ENCODE results near the gene SIK3. TPM values are rescaled to one million over a fixed set of nuclear protein-coding genes. Genes with fewer than 3 reads are reported as not detected.

Gene SIK3
- total and polyA plus RNA-seq, 2 experiments from 2014 or later = 6.1 to 33.9 TPM

DNA sequence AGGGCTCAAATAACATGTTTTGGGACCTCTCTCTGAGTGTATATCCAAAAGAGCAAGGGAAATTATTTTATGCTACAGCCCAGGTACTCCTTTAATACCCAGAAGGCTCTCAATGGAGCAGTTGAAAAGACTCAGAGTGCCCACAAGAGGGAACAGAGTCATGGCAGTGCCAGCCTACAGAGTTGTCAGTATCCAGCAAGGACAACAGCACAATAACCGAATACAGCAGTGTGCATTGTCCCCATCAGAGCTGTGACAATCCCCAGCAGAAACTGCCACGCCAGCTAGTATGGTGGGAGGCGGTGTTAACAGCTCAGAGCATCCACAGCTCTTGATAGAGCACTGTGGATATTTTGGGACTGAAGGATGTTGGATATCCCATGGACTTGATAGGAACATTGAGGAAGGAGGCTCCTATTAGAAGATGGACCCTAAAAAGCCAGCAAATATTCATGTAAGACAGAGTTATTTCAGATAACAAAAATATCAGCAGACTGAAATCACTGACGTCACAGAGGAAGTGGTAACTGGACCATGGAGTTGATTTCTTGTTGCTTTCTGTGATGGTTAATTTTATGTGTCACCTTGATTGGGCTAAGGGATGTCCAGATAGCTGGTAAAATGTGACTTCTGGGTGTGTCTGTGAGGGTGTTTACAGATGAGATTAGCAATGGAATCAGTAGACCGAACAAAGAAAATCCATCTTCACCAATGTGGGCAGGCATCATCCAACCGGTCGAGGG is 28.2 kb upstream of the SIK3 start:
- no peaks in the 10 kb centered on the region for H3K4me1 ChIP-seq (ENCODE audit: insufficient read depth)
- TF ChIP-seq EZH2phosphoT487 (IDR thresholded peaks at IDR 0.05; ENCODE audit: unreplicated experiment) = no peak
- no peak for TF ChIP-seq STAT1 (IDR thresholded peaks at IDR 0.05; ENCODE audit: unreplicated experiment)
- TF ChIP-seq EZH2 (IDR thresholded peaks at IDR 0.05; ENCODE audit: low read depth, unreplicated experiment) = no peak
- TF ChIP-seq, protein P1, sequence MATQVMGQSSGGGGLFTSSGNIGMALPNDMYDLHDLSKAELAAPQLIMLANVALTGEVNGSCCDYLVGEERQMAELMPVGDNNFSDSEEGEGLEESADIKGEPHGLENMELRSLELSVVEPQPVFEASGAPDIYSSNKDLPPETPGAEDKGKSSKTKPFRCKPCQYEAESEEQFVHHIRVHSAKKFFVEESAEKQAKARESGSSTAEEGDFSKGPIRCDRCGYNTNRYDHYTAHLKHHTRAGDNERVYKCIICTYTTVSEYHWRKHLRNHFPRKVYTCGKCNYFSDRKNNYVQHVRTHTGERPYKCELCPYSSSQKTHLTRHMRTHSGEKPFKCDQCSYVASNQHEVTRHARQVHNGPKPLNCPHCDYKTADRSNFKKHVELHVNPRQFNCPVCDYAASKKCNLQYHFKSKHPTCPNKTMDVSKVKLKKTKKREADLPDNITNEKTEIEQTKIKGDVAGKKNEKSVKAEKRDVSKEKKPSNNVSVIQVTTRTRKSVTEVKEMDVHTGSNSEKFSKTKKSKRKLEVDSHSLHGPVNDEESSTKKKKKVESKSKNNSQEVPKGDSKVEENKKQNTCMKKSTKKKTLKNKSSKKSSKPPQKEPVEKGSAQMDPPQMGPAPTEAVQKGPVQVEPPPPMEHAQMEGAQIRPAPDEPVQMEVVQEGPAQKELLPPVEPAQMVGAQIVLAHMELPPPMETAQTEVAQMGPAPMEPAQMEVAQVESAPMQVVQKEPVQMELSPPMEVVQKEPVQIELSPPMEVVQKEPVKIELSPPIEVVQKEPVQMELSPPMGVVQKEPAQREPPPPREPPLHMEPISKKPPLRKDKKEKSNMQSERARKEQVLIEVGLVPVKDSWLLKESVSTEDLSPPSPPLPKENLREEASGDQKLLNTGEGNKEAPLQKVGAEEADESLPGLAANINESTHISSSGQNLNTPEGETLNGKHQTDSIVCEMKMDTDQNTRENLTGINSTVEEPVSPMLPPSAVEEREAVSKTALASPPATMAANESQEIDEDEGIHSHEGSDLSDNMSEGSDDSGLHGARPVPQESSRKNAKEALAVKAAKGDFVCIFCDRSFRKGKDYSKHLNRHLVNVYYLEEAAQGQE (IDR thresholded peaks at IDR 0.05; ENCODE audit: unreplicated experiment) = no peak
- TF ChIP-seq, protein P2, sequence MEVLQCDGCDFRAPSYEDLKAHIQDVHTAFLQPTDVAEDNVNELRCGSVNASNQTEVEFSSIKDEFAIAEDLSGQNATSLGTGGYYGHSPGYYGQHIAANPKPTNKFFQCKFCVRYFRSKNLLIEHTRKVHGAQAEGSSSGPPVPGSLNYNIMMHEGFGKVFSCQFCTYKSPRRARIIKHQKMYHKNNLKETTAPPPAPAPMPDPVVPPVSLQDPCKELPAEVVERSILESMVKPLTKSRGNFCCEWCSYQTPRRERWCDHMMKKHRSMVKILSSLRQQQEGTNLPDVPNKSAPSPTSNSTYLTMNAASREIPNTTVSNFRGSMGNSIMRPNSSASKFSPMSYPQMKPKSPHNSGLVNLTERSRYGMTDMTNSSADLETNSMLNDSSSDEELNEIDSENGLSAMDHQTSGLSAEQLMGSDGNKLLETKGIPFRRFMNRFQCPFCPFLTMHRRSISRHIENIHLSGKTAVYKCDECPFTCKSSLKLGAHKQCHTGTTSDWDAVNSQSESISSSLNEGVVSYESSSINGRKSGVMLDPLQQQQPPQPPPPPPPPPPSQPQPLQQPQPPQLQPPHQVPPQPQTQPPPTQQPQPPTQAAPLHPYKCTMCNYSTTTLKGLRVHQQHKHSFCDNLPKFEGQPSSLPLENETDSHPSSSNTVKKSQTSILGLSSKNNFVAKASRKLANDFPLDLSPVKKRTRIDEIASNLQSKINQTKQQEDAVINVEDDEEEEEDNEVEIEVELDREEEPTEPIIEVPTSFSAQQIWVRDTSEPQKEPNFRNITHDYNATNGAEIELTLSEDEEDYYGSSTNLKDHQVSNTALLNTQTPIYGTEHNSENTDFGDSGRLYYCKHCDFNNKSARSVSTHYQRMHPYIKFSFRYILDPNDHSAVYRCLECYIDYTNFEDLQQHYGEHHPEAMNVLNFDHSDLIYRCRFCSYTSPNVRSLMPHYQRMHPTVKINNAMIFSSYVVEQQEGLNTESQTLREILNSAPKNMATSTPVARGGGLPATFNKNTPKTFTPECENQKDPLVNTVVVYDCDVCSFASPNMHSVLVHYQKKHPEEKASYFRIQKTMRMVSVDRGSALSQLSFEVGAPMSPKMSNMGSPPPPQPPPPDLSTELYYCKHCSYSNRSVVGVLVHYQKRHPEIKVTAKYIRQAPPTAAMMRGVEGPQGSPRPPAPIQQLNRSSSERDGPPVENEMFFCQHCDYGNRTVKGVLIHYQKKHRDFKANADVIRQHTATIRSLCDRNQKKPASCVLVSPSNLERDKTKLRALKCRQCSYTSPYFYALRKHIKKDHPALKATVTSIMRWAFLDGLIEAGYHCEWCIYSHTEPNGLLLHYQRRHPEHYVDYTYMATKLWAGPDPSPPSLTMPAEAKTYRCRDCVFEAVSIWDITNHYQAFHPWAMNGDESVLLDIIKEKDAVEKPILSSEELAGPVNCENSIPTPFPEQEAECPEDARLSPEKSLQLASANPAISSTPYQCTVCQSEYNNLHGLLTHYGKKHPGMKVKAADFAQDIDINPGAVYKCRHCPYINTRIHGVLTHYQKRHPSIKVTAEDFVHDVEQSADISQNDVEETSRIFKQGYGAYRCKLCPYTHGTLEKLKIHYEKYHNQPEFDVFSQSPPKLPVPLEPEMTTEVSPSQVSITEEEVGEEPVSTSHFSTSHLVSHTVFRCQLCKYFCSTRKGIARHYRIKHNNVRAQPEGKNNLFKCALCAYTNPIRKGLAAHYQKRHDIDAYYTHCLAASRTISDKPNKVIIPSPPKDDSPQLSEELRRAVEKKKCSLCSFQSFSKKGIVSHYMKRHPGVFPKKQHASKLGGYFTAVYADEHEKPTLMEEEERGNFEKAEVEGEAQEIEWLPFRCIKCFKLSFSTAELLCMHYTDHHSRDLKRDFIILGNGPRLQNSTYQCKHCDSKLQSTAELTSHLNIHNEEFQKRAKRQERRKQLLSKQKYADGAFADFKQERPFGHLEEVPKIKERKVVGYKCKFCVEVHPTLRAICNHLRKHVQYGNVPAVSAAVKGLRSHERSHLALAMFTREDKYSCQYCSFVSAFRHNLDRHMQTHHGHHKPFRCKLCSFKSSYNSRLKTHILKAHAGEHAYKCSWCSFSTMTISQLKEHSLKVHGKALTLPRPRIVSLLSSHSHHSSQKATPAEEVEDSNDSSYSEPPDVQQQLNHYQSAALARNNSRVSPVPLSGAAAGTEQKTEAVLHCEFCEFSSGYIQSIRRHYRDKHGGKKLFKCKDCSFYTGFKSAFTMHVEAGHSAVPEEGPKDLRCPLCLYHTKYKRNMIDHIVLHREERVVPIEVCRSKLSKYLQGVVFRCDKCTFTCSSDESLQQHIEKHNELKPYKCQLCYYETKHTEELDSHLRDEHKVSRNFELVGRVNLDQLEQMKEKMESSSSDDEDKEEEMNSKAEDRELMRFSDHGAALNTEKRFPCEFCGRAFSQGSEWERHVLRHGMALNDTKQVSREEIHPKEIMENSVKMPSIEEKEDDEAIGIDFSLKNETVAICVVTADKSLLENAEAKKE (CRISPR knock-in tag; IDR thresholded peaks at IDR 0.05) = no peak
- TF ChIP-seq ZNF114 (CRISPR knock-in tag; IDR thresholded peaks at IDR 0.05) = no peak
- no peak for TF ChIP-seq CREB1 (CRISPR knock-in tag; IDR thresholded peaks at IDR 0.05; ENCODE audit: low read depth)
- no peak for TF ChIP-seq POLR2AphosphoS5 (IDR thresholded peaks at IDR 0.05; ENCODE audit: low read depth)
- TF ChIP-seq NANOG (IDR thresholded peaks at IDR 0.05; ENCODE audit: borderline replicate concordance) = no peak
- TF ChIP-seq ZNF331 (CRISPR knock-in tag; IDR thresholded peaks at IDR 0.05; ENCODE audit: low read depth) = no peak
- TF ChIP-seq ETS1 (IDR thresholded peaks at IDR 0.05) = no peak
- TF ChIP-seq, protein P3, sequence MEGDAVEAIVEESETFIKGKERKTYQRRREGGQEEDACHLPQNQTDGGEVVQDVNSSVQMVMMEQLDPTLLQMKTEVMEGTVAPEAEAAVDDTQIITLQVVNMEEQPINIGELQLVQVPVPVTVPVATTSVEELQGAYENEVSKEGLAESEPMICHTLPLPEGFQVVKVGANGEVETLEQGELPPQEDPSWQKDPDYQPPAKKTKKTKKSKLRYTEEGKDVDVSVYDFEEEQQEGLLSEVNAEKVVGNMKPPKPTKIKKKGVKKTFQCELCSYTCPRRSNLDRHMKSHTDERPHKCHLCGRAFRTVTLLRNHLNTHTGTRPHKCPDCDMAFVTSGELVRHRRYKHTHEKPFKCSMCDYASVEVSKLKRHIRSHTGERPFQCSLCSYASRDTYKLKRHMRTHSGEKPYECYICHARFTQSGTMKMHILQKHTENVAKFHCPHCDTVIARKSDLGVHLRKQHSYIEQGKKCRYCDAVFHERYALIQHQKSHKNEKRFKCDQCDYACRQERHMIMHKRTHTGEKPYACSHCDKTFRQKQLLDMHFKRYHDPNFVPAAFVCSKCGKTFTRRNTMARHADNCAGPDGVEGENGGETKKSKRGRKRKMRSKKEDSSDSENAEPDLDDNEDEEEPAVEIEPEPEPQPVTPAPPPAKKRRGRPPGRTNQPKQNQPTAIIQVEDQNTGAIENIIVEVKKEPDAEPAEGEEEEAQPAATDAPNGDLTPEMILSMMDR (conservative IDR thresholded peaks at IDR 0.05; ENCODE audit: low read depth in 2 of 2) = no peak
- no peak for TF ChIP-seq JUNB (IDR thresholded peaks at IDR 0.05; ENCODE audit: unreplicated experiment)
- no peaks in the 10 kb centered on the region for H3K4me1 Mint-ChIP-seq
- H3K9me3 Mint-ChIP-seq = no peaks in the 10 kb centered on the region
- H3K4me3 Mint-ChIP-seq = no peak overlapping the region
- no peaks in the 10 kb centered on the region for H3K27me3 ChIP-seq (ENCODE audit: insufficient read depth)
- ATAC-seq (no peak), DNase-seq (ENCODE audit: low spot score) (no peak)
- no peaks in the 10 kb centered on the region for H3K36me3 Mint-ChIP-seq (ENCODE audit: low read depth)
- no peaks in the 10 kb centered on the region for H3K27me3 Mint-ChIP-seq (ENCODE audit: insufficient read depth, low read depth, poor library complexity)
- H2AFZ ChIP-seq = no peak overlapping the region
- no peaks in the 10 kb centered on the region for H3F3A ChIP-seq (replicated peaks; ENCODE audit: low read depth)
- no peak overlapping the region for H3K4me3 ChIP-seq
- no peaks in the 10 kb centered on the region for H3K79me2 ChIP-seq (replicated peaks; ENCODE audit: insufficient read depth)
- H3K4me2 ChIP-seq = no peak overlapping the region
- no peaks in the 10 kb centered on the region for H3K36me3 ChIP-seq (ENCODE audit: insufficient read depth)
- H3K9me2 ChIP-seq (ENCODE audit: insufficient read depth) = no peaks in the 10 kb centered on the region
- H4K20me1 ChIP-seq (replicated peaks; ENCODE audit: insufficient read depth) = no peaks in the 10 kb centered on the region
- H3K27ac Mint-ChIP-seq = no peak overlapping the region
- no peak overlapping the region for H3K27ac ChIP-seq (ENCODE audit: low read depth)

All from GM23338 (cell line).